Stromal cell of bone marrow (primary cell): ENCODE results near the gene LHPP.

Experiments used
- DNase-seq: peaks from one replicate; pipeline ENCODE4 v3.0.0-alpha.2; 2012; ENCODE audit warnings: low read depth

Gene LHPP

GRCh38 chr10:124644771-124645415 is 183.3 kb downstream of the LHPP start:
- DNase-seq: no peak

- no peak for DNase-seq
These were observed 184.0 kb downstream of the LHPP start for GRCh38 chr10:124645467-124646095.

- DNase-seq: peak; percentile 31
These were observed 185.1 kb downstream of the LHPP start for GRCh38 chr10:124646483-124647352.

GRCh38 chr10:124647421-124648130 is 186.0 kb downstream of the LHPP start:
- DNase-seq: no peak

- no peak for DNase-seq
These were observed 186.5 kb downstream of the LHPP start for GRCh38 chr10:124648131-124648475.

- DNase-seq: peak; percentile 31
These were observed 187.1 kb downstream of the LHPP start for GRCh38 chr10:124648738-124649137.

GRCh38 chr10:124649214-124649613 is 187.6 kb downstream of the LHPP start:
- no peak for DNase-seq

GRCh38 chr10:124650263-124650662 is 188.6 kb downstream of the LHPP start:
- no peak for DNase-seq

- DNase-seq: no peak
These were observed 189.3 kb downstream of the LHPP start for GRCh38 chr10:124650820-124651401.

- DNase-seq: no peak
These were observed 189.8 kb downstream of the LHPP start for GRCh38 chr10:124651402-124651891.

GRCh38 chr10:124652200-124652599 is 190.6 kb downstream of the LHPP start:
- DNase-seq: no peak

GRCh38 chr10:124652701-124653100 is 191.1 kb downstream of the LHPP start:
- DNase-seq: no peak

- DNase-seq: no peak
These were observed 191.7 kb downstream of the LHPP start for GRCh38 chr10:124653311-124653710.

- DNase-seq: no peak
These were observed 192.4 kb downstream of the LHPP start for GRCh38 chr10:124653811-124654651.

- no peak for DNase-seq
These were observed 193.1 kb downstream of the LHPP start for GRCh38 chr10:124654686-124655085.

GRCh38 chr10:124655191-124656112 is 193.8 kb downstream of the LHPP start:
- DNase-seq: no peak

- no peak for DNase-seq
These were observed 194.5 kb downstream of the LHPP start for GRCh38 chr10:124656113-124656490.

GRCh38 chr10:124656541-124656940 is 194.9 kb downstream of the LHPP start:
- no peak for DNase-seq

- peak; percentile 61 for DNase-seq
These were observed 196.2 kb downstream of the LHPP start for GRCh38 chr10:124657806-124658205.
